PFSK-1 (cell line): Measurements from ENCODE around the gene ACVRL1.

Experiments used
- FOXP2 ChIP-seq: optimal IDR thresholded peaks from 2 replicates; pipeline ENCODE3; 2011; ENCODE audit warnings: borderline replicate concordance, control low read depth, inconsistent platforms; ENCODE audit not compliant: insufficient read depth; ENCODE audit errors: extremely low read length, extremely low read depth
- POLR2AphosphoS5 ChIP-seq: IDR thresholded peaks from 2 replicates; pipeline ENCODE4 v1.6.1; 2012; ENCODE audit warnings: low read depth, mild to moderate bottlenecking, control low read depth, low read length, moderate library complexity
- REST ChIP-seq, 2 experiments: IDR thresholded peaks; 2 replicates each; pipeline versions ENCODE4 v1.6.1 to v1.8.0; 2011 to 2012; ENCODE audit warnings: low read depth in 2 of 2, low read length in 2 of 2, control low read depth in 1 of 2, inconsistent platforms in 1 of 2, mild to moderate bottlenecking in 1 of 2, moderate library complexity in 1 of 2; ENCODE audit not compliant: insufficient read depth in 1 of 2
- SIN3A ChIP-seq: IDR thresholded peaks from 2 replicates; pipeline ENCODE4 v1.6.1; 2012; ENCODE audit warnings: mild to moderate bottlenecking, low read length, moderate library complexity, borderline replicate concordance; ENCODE audit not compliant: insufficient read depth
- TAF1 ChIP-seq: IDR thresholded peaks from 2 replicates; pipeline ENCODE4 v1.6.1; 2012; ENCODE audit warnings: low read length, control low read depth, borderline replicate concordance; ENCODE audit not compliant: insufficient read depth

GRCh38 chr12:51863363-51863932 lies 43.9 kb upstream of the ACVRL1 start:
- TF ChIP-seq SIN3A (no peak), POLR2AphosphoS5 (no peak), REST (IDR thresholded peaks at IDR 0.05; ENCODE audit: insufficient read depth in 1 of 2, low read depth in 2 of 2, low read length in 2 of 2) (no peak), TAF1 (no peak), FOXP2 (no peak)
